ENCODE data around the gene TSEN2. TPM values are rescaled to one million over a fixed set of nuclear protein-coding genes. Genes with fewer than 3 reads are reported as not detected.
"Not testable (repeated sequence)": the region's sequence is repeated elsewhere in the genome, so short reads cannot be mapped to it uniquely, and the experiment has no call there.

TSEN2 gene
- total and polyA plus RNA-seq, 8 donors, result 10.7 to 43.0 (median 17.7) TPM

- 70 to 77% (median 76%) methylated on average over 2 of the region's 2 CpGs for WGBS, 5 donors
Observed at GRCh38 chr3:12468757-12469156, 15.5 kb upstream of the TSEN2 start.

DNA sequence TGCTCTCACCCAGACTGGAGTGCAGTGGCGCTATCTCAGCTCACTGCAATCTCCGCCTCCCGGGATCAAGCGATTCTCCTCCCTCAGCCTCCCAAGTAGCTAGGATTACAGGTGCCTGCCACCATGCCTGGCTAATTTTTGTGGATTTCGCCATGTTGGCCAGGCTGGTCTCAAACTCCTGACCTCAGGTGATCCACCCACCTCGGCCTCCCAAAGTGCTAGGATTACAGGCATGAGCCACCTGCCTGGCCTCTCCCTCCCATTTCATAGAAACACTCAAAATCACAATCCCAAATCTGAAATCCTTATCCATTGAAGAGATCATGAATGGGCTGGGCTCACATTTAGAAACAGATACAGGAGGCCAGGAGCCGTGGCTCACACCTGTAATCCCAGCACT, 15.1 kb upstream of the TSEN2 start:
- H3K27me3 ChIP-seq; intact Hi-C loops (cut with DNase I; ENCODE audit: low total_unique reads); H3K27ac ChIP-seq; DNase-seq; H3K4me3 ChIP-seq; H3K4me1 ChIP-seq; H3K9me3 ChIP-seq; H3K36me3 ChIP-seq: not testable (repeated sequence)
- WGBS, 5 donors, result 69 to 98% (median 89%) methylated on average over 7 of the region's 7 CpGs

More at GRCh38 chr3:12468757-12469156, 15.5 kb upstream of the TSEN2 start:
- H3K36me3 ChIP-seq, result no peaks in the 10 kb centered on the region
- H3K27ac ChIP-seq, result no peak overlapping the region
- no peak for DNase-seq
- no peaks in the 10 kb centered on the region for H3K4me1 ChIP-seq
- no peaks in the 10 kb centered on the region for H3K27me3 ChIP-seq
- H3K9me3 ChIP-seq, result no peaks in the 10 kb centered on the region
- no peak for TF ChIP-seq POLR2AphosphoS5 (IDR thresholded peaks at IDR 0.05)
- no peak for TF ChIP-seq POLR2A (IDR thresholded peaks at IDR 0.05)
- no peak for TF ChIP-seq EP300 (IDR thresholded peaks at IDR 0.05)
- TF ChIP-seq CTCF (IDR thresholded peaks at IDR 0.05), result no peak
- intact Hi-C loops (cut with DNase I; ENCODE audit: low total_unique reads), result no loop called here
- no peak overlapping the region for H3K4me3 ChIP-seq

- H3K4me3 ChIP-seq, result no peak overlapping the region
- WGBS, 5 donors, result 71 to 97% (median 90%) methylated on average over 5 of the region's 5 CpGs
- no peak for TF ChIP-seq CTCF (IDR thresholded peaks at IDR 0.05)
- no peak for TF ChIP-seq POLR2A (IDR thresholded peaks at IDR 0.05)
- TF ChIP-seq POLR2AphosphoS5 (IDR thresholded peaks at IDR 0.05), result no peak
- TF ChIP-seq EP300 (IDR thresholded peaks at IDR 0.05), result no peak
- no peak for DNase-seq
- no peaks in the 10 kb centered on the region for H3K9me3 ChIP-seq
- H3K27ac ChIP-seq, result no peak overlapping the region
- no peaks in the 10 kb centered on the region for H3K4me1 ChIP-seq
- H3K27me3 ChIP-seq, result no peaks in the 10 kb centered on the region
- no peaks in the 10 kb centered on the region for H3K36me3 ChIP-seq
- intact Hi-C loops (cut with DNase I; ENCODE audit: low total_unique reads), result no loop called here
Observed at GRCh38 chr3:12470111-12470510, 14.2 kb upstream of the TSEN2 start.

GRCh38 chr3:12470680-12471079, 13.6 kb upstream of the TSEN2 start:
- WGBS, 5 donors, result 77 to 99% (median 89%) methylated on average over 3 of the region's 3 CpGs
- H3K36me3 ChIP-seq, result no peaks in the 10 kb centered on the region
- no peak for DNase-seq
- H3K27ac ChIP-seq, result no peak overlapping the region
- H3K4me3 ChIP-seq, result no peak overlapping the region
- no peaks in the 10 kb centered on the region for H3K9me3 ChIP-seq
- intact Hi-C loops (cut with DNase I; ENCODE audit: low total_unique reads), result no loop called here
- H3K27me3 ChIP-seq, result no peaks in the 10 kb centered on the region
- no peak for TF ChIP-seq CTCF (IDR thresholded peaks at IDR 0.05)
- TF ChIP-seq POLR2A (IDR thresholded peaks at IDR 0.05), result no peak
- no peak for TF ChIP-seq EP300 (IDR thresholded peaks at IDR 0.05)
- no peak for TF ChIP-seq POLR2AphosphoS5 (IDR thresholded peaks at IDR 0.05)
- peaks cover 0 to under 1% (median 0%) of the 10 kb centered on the region in 4 donors for H3K4me1 ChIP-seq

DNA sequence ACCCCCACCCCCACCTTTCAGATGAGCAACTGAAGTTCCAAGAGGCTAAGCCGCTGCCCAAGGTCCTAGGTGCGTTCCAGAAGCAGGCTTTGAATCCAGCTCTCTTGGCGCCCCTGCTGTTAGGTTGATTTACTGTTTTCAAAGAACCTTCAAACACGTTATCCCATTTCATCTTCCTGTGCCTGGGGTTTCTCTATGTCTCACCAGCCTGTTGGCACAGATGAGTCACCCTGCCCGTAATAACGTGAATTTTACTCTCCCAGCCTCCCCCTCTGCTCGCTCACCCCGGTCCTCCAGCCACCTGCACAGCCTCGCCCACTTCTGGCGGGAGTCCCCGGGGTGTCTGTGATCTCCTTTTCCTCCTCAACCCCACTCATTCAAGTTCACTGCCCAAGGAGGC, 13.0 kb upstream of the TSEN2 start:
- intact Hi-C loops (cut with DNase I; ENCODE audit: low total_unique reads), result no loop called here
- WGBS, 5 donors, result 63 to 82% (median 70%) methylated on average over 11 of the region's 11 CpGs
- Histone ChIP-seq H3K4me1 (peaks cover 0 to 6% (median 2%) of the 10 kb centered on the region in 4 donors), H3K4me3 (no peak overlapping the region), H3K9me3 (no peaks in the 10 kb centered on the region), H3K36me3 (no peaks in the 10 kb centered on the region), H3K27ac (no peak overlapping the region), H3K27me3 (no peaks in the 10 kb centered on the region)
- no peak for DNase-seq
- TF ChIP-seq EP300 (IDR thresholded peaks at IDR 0.05), result no peak
- TF ChIP-seq POLR2AphosphoS5 (IDR thresholded peaks at IDR 0.05), result no peak
- TF ChIP-seq POLR2A (IDR thresholded peaks at IDR 0.05), result no peak
- no peak for TF ChIP-seq CTCF (IDR thresholded peaks at IDR 0.05)

All from stomach (tissue), 9 donors.